Tibial nerve (tissue), 4 donors: ENCODE measurements around the gene PRKCB. TPM values are rescaled to one million over a fixed set of nuclear protein-coding genes. Genes with fewer than 3 reads are reported as not detected.

ENCODE experiments used
- DNase-seq, 2 donors: peaks; one replicate each; pipeline ENCODE4 v3.0.0-alpha.2; 2019; ENCODE audit warnings: low spot score in 2 of 2
- H3K27ac ChIP-seq, 4 donors: fragments of 200-600 bp; sonication (generic) in 3 of 4; one replicate each; pipeline ENCODE4 v1.5.1; 2017 to 2019; ENCODE audit warnings: mild to moderate bottlenecking in 1 of 4
- H3K27me3 ChIP-seq, 2 donors: fragments of 200-600 bp; sonication (generic) in 1 of 2; one replicate each; pipeline versions ENCODE4 v1.5.1 to v1.6.0; 2017 to 2019
- H3K36me3 ChIP-seq, 3 donors: fragments of 200-600 bp; sonication (generic); one replicate each; pipeline ENCODE4 v1.5.1; 2018 to 2019
- H3K4me1 ChIP-seq, 4 donors: fragments of 200-600 bp; sonication (generic) in 3 of 4; one replicate each; pipeline ENCODE4 v1.5.1; 2017 to 2019
- H3K4me3 ChIP-seq, 4 donors: fragments of 200-600 bp; sonication (generic) in 3 of 4; one replicate each; pipeline ENCODE4 v1.5.1; 2017 to 2019; ENCODE audit warnings: mild to moderate bottlenecking in 1 of 4, moderate library complexity in 1 of 4
- H3K9me3 ChIP-seq, 4 donors: fragments of 200-600 bp; sonication (generic) in 3 of 4; one replicate each; pipeline ENCODE4 v1.5.1; 2017 to 2019
- EP300 ChIP-seq, 2 donors: sonication (generic); formaldehyde crosslinking; IDR thresholded peaks; one replicate each; pipeline ENCODE4 v1.6.1; 2017; ENCODE audit warnings: antibody characterized with exemption in 2 of 2, mild to moderate bottlenecking in 1 of 2
- POLR2A ChIP-seq, 2 donors: fragments of 450-650 bp; IDR thresholded peaks; one replicate each; pipeline ENCODE4 v1.6.1; 2017; ENCODE audit warnings: antibody characterized with exemption in 2 of 2, mild to moderate bottlenecking in 2 of 2, moderate library complexity in 2 of 2
- WGBS, 2 donors: methylation state at CpG; one replicate each; pipeline ENCODE4 v1.1.5; 2018; 5-methylcytosine and 5-hydroxymethylcytosine counted together
- total RNA-seq, 4 donors: library from RNA; depleted of rRNA; stranded (reverse); fragments of >200 nt; gene quantifications; one replicate each; pipeline ENCODE4 v1.1.0, GENCODE V29; 2016
- TF ChIP-seq, protein P1 (sequence below), 5 experiments: fragments of 200-600 bp in 3 of 5; fragments of 450-650 bp in 2 of 5; sonication (generic) in 3 of 5; IDR thresholded peaks; one replicate each; pipeline ENCODE4 v1.5.1; 2016 to 2019; ENCODE audit warnings: antibody characterized with exemption in 5 of 5, mild to moderate bottlenecking in 3 of 5, moderate library complexity in 2 of 5

Gene PRKCB
- total RNA-seq, 4 donors from 2014 or later = 2.7 to 6.9 (median 4.3) TPM

DNA sequence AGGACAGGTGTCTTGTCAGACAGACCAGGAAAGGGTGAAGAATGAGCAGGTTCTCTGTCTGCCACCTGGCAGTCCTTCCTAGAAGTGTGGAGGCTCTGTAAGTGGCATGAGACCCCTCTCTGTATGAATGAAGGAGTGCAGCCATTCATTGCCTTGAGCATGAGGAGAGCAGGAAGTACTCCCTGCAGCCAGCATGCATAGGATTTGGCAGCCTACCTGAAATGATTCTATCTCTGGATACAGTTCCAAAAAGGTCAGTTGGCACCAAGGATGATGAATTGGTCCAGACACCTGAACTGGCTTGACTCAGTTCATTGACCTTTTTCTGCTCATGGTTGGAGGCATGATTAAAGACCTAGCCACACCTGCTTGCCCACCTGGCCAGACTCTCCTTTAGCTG is 163.0 kb downstream of the PRKCB start:
- Histone ChIP-seq H3K27ac (no peak overlapping the region), H3K27me3 (no peaks in the 10 kb centered on the region), H3K9me3 (no peaks in the 10 kb centered on the region), H3K4me3 (no peak overlapping the region), H3K36me3 (no peaks in the 10 kb centered on the region), H3K4me1 (no peaks in the 10 kb centered on the region)
- TF ChIP-seq EP300 (IDR thresholded peaks at IDR 0.05) = no peak
- TF ChIP-seq, protein P1, sequence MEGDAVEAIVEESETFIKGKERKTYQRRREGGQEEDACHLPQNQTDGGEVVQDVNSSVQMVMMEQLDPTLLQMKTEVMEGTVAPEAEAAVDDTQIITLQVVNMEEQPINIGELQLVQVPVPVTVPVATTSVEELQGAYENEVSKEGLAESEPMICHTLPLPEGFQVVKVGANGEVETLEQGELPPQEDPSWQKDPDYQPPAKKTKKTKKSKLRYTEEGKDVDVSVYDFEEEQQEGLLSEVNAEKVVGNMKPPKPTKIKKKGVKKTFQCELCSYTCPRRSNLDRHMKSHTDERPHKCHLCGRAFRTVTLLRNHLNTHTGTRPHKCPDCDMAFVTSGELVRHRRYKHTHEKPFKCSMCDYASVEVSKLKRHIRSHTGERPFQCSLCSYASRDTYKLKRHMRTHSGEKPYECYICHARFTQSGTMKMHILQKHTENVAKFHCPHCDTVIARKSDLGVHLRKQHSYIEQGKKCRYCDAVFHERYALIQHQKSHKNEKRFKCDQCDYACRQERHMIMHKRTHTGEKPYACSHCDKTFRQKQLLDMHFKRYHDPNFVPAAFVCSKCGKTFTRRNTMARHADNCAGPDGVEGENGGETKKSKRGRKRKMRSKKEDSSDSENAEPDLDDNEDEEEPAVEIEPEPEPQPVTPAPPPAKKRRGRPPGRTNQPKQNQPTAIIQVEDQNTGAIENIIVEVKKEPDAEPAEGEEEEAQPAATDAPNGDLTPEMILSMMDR (IDR thresholded peaks at IDR 0.05) = no peak
- no peak for TF ChIP-seq POLR2A (IDR thresholded peaks at IDR 0.05)
- no peak for DNase-seq

DNA sequence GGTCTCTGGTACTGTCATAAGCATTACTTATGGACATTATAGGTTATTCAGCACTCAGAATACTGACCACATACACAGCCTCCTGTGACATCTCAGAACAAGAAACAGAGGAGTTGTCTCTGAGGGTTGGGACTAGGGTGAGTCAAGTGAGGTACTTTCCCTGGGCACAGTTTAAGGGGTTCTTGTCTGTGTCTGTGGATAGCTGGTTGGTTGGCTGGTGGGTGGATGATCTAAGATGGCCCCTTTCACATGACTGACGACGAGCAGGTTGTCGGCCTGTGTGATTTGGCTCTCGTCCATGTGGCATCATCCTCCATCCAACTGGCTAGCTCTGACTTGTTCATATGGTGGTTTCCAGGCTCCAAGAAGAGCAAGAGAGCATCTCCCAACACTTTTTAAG is 163.9 kb downstream of the PRKCB start:
- Histone ChIP-seq H3K4me1 (no peaks in the 10 kb centered on the region), H3K9me3 (no peaks in the 10 kb centered on the region), H3K27me3 (no peaks in the 10 kb centered on the region), H3K4me3 (no peak overlapping the region), H3K27ac (no peak overlapping the region), H3K36me3 (no peaks in the 10 kb centered on the region)
- DNase-seq = no peak
- WGBS, 2 donors = 67 to 75% methylated on average over 4 of the region's 4 CpGs
- no peak for TF ChIP-seq POLR2A (IDR thresholded peaks at IDR 0.05)
- TF ChIP-seq EP300 (IDR thresholded peaks at IDR 0.05) = no peak
- TF ChIP-seq, protein P1 (IDR thresholded peaks at IDR 0.05) = no peak

DNA sequence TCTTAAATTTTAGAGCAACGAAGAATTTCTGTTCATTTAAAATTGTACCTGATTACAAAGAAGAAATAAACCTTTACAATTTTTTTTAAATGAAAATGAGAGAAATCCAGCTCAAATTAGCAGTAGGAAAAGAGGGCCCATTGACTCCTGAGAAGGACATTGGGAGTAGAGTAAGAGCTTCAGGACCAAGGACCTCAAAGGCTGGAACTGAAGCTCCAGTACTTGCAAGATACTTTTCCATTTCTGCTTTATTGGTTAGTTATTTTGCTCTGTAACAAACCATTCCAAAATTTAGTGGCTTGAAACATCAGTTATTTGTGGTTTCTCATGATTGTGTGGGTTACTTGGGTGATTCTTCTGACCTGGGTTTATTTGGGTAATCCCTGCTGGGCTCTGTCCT is 165.9 kb downstream of the PRKCB start:
- H3K4me3 ChIP-seq = no peak overlapping the region
- DNase-seq = no peak
- H3K27ac ChIP-seq = no peak overlapping the region
- H3K27me3 ChIP-seq = no peaks in the 10 kb centered on the region
- 82% methylated on average over 1 of the region's 1 CpG for WGBS, 2 donors
- no peaks in the 10 kb centered on the region for H3K9me3 ChIP-seq
- TF ChIP-seq POLR2A (IDR thresholded peaks at IDR 0.05) (no peak), EP300 (IDR thresholded peaks at IDR 0.05) (no peak)
- TF ChIP-seq, protein P1 (IDR thresholded peaks at IDR 0.05) = no peak
- H3K36me3 ChIP-seq = no peaks in the 10 kb centered on the region
- H3K4me1 ChIP-seq = no peaks in the 10 kb centered on the region

DNA sequence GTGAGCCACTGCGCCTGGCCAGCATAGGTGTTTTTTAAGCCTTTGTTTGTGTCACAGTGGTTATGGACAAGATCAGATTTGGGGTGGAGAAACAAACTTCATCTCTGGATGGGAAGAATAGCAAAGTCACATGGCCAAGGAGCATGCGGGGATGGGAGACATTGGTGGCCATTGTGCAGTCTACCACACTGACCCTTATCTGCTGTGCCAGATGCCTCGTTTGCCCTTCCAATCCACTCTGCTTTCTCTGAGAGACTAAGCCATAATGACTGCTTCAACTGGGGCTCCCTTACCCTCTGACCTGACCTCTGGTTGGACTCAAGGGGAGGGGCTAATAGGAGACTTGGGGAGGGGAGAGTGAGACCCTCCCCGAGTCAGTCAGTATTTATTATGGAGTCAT is 166.8 kb downstream of the PRKCB start:
- Histone ChIP-seq H3K4me3 (no peak overlapping the region), H3K27me3 (no peaks in the 10 kb centered on the region), H3K9me3 (no peaks in the 10 kb centered on the region), H3K27ac (no peak overlapping the region), H3K4me1 (no peaks in the 10 kb centered on the region), H3K36me3 (no peaks in the 10 kb centered on the region)
- DNase-seq = no peak
- TF ChIP-seq POLR2A (IDR thresholded peaks at IDR 0.05) = no peak
- TF ChIP-seq, protein P1 (IDR thresholded peaks at IDR 0.05) = no peak
- TF ChIP-seq EP300 (IDR thresholded peaks at IDR 0.05) = no peak
- 59 to 75% methylated on average over 4 of the region's 4 CpGs for WGBS, 2 donors

DNA sequence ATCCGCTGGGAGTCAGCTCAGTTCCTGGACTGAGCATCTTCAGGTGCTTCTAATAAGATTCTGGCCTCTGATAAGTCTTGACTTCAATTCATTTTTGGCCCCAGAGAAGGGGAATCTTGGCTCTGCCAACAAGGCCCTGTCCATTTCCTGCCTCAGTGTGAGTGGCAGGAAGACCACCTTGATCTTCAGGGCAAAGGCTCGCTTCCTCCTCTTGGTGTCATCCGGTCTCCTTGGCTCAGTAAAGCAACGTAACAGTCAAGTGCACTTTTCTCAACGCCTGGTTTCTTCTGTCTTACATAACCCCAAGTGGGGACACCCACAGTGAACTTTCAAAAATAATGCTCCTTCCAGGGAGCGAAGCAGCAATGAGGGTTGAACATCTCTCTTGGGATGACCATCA is 169.8 kb downstream of the PRKCB start:
- no peaks in the 10 kb centered on the region for H3K9me3 ChIP-seq
- H3K27ac ChIP-seq = no peak overlapping the region
- no peak for DNase-seq
- H3K36me3 ChIP-seq = no peaks in the 10 kb centered on the region
- no peaks in the 10 kb centered on the region for H3K27me3 ChIP-seq
- TF ChIP-seq EP300 (IDR thresholded peaks at IDR 0.05) = no peak
- no peak for TF ChIP-seq POLR2A (IDR thresholded peaks at IDR 0.05)
- TF ChIP-seq, protein P1 (IDR thresholded peaks at IDR 0.05) = no peak
- H3K4me1 ChIP-seq = no peaks in the 10 kb centered on the region
- H3K4me3 ChIP-seq = no peak overlapping the region
- 79 to 82% methylated on average over 6 of the region's 6 CpGs for WGBS, 2 donors
